VCaP (cell line): Measurements from ENCODE around the gene PNKD.

Experiments
- H3K27ac ChIP-seq: fragments of 450-650 bp; 2 replicates; pipeline ENCODE4 v1.5.1; 2017
- CTCF ChIP-seq: fragments of 450-650 bp; conservative IDR thresholded peaks from 2 replicates; pipeline ENCODE4 v1.5.1; 2017; ENCODE audit warnings: mild to moderate bottlenecking, moderate library complexity

PNKD gene

GRCh38 chr2:218229851-218230250 lies 40.5 kb upstream of the PNKD start:
- no peak for TF ChIP-seq CTCF
- H3K27ac ChIP-seq, result no peak overlapping the region

GRCh38 chr2:218230882-218231281 lies 39.4 kb upstream of the PNKD start:
- H3K27ac ChIP-seq, result no peak overlapping the region

GRCh38 chr2:218233543-218233942 lies 36.8 kb upstream of the PNKD start:
- no peak for TF ChIP-seq CTCF
- H3K27ac ChIP-seq, result no peak overlapping the region

More at GRCh38 chr2:218230882-218231281, 39.4 kb upstream of the PNKD start:
- no peak for TF ChIP-seq CTCF

GRCh38 chr2:218234521-218234920 lies 35.8 kb upstream of the PNKD start:
- no peak for TF ChIP-seq CTCF
- H3K27ac ChIP-seq, result no peak overlapping the region

- TF ChIP-seq CTCF, result no peak
- H3K27ac ChIP-seq, result no peak overlapping the region
Observed at GRCh38 chr2:218235017-218235416, 35.3 kb upstream of the PNKD start.

GRCh38 chr2:218236829-218237228 lies 33.5 kb upstream of the PNKD start:
- no peak for TF ChIP-seq CTCF
- H3K27ac ChIP-seq, result no peak overlapping the region

GRCh38 chr2:218238887-218239286 lies 31.4 kb upstream of the PNKD start:
- TF ChIP-seq CTCF, result no peak
- no peak overlapping the region for H3K27ac ChIP-seq

- no peak overlapping the region for H3K27ac ChIP-seq
- TF ChIP-seq CTCF, result no peak
Observed at GRCh38 chr2:218244204-218244603, 26.1 kb upstream of the PNKD start.
